OCI-LY1 (cell line): Measurements from ENCODE around the gene SH3BP4.

Source experiments
- CTCF ChIP-seq: fragments of 200-600 bp; sonication (generic), shearing (Covaris generic); IDR thresholded peaks from 2 replicates; pipeline ENCODE4 v1.5.1; 2017; ENCODE audit warnings: mild to moderate bottlenecking, antibody characterized with exemption, low read length, moderate library complexity, mixed read lengths
- EZH2 ChIP-seq: fragments of 200-600 bp; sonication (generic), shearing (Covaris generic); IDR thresholded peaks from 2 replicates; pipeline ENCODE4 v1.8.0; 2017; ENCODE audit warnings: borderline replicate concordance, mixed run types, mild to moderate bottlenecking, antibody characterized with exemption, low read length, moderate library complexity, mixed read lengths

DNA sequence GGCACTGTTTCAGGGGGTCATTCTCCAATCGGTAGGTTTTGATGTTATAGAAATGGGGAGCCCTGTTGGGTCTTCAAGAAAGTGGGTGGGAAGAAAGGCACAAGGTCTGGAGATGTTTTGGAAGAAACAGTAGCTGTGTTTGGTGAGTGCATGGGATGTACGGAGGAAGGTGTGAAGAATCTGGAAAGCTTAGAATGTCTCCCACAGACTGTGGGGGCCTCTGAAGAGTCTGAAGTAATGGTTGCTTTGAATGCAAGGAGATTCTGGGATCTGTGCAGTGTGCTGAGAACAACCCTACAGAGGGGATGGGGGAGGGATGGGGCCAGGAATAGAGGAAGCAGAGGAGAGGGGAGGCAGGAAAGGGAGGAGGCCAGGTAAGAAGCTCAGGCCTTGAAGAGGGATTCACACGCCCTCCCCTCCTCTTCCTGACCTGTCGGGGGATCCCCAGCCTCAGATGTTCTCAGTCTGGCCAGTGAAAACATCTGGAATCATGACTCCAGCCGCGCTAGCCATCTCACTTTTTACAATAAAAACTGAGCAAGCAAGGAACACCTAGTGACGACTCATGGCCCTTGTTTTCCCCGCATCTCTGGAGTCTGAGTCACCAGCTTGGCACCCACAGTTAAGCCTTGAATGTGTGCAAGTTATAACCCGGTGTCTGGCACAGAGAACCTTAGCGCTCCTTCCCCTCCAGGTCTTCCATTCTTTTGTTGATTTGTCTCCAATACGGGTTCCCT lies 74.2 kb downstream of the SH3BP4 start:
- TF ChIP-seq EZH2 (no peak), CTCF (no peak)
